Activated CD4-positive, alpha-beta T cell treated with anti-CD3 and anti-CD28 coated beads, Interleukin-2, amount 10 ng/mL, durations not matched to agents 24 days and 14 days (primary cell): ENCODE measurements around the gene ASH1L. TPM values are rescaled to one million over a fixed set of nuclear protein-coding genes. Genes with fewer than 3 reads are reported as not detected.
"Not testable (repeated sequence)": the region's sequence is repeated elsewhere in the genome, so short reads cannot be mapped to it uniquely, and the experiment has no call there.

Experiments used
- DNase-seq: peaks from one replicate; pipeline ENCODE4 v3.0.0; 2022
- H3K27ac Mint-ChIP-seq: one replicate; pipeline ENCODE4 v1.8.0; 2022; ENCODE audit warnings: mild to moderate bottlenecking, mixed read lengths
- H3K27me3 Mint-ChIP-seq: one replicate; pipeline ENCODE4 v1.8.0; 2022; ENCODE audit warnings: mixed read lengths
- H3K36me3 Mint-ChIP-seq: one replicate; pipeline ENCODE4 v1.8.0; 2022; ENCODE audit warnings: low read depth, mild to moderate bottlenecking, mixed read lengths
- H3K4me1 Mint-ChIP-seq: one replicate; pipeline ENCODE4 v1.8.0; 2021; ENCODE audit warnings: mixed read lengths
- H3K4me3 Mint-ChIP-seq: one replicate; pipeline ENCODE4 v1.8.0; 2022; ENCODE audit warnings: mild to moderate bottlenecking, moderate library complexity, mixed read lengths
- H3K9me3 Mint-ChIP-seq: one replicate; pipeline ENCODE4 v1.8.0; 2021; ENCODE audit warnings: mixed read lengths
- intact Hi-C: fragments of 100-400 bp; cut with micrococcal nuclease; formaldehyde crosslinking; loops from one replicate; pipeline ENCODE4 v1.15.1; 2023
- total RNA-seq: library from RNA; stranded (reverse); gene quantifications from 2 replicates; pipeline ENCODE4 v1.2.3, GENCODE V29; 2022

Gene ASH1L
- total RNA-seq, 1 donor from 2014 or later: 44.7 TPM

- intact Hi-C loops: no loop called here
- H3K36me3 Mint-ChIP-seq: peaks cover 39% of the 10 kb centered on the region
- no peaks in the 10 kb centered on the region for H3K4me1 Mint-ChIP-seq
- no peak for DNase-seq
- H3K27ac Mint-ChIP-seq: no peak overlapping the region
- H3K27me3 Mint-ChIP-seq: no peaks in the 10 kb centered on the region
- H3K4me3 Mint-ChIP-seq: no peak overlapping the region
- H3K9me3 Mint-ChIP-seq: no peaks in the 10 kb centered on the region
These were observed 227.6 kb downstream of the ASH1L start for GRCh38 chr1:155334962-155335361.

- DNase-seq: no peak
- no peak overlapping the region for H3K27ac Mint-ChIP-seq
- H3K9me3 Mint-ChIP-seq: no peaks in the 10 kb centered on the region
- H3K4me3 Mint-ChIP-seq: no peak overlapping the region
- peaks cover 12% of the 10 kb centered on the region for H3K4me1 Mint-ChIP-seq
- no peaks in the 10 kb centered on the region for H3K27me3 Mint-ChIP-seq
- intact Hi-C loops: loop anchor here (10.0 kb wide), 1 partner anchor 265 kb away; no protein-coding TSS in a partner anchor
- H3K36me3 Mint-ChIP-seq: peaks cover 27% of the 10 kb centered on the region
These were observed 232.5 kb downstream of the ASH1L start for GRCh38 chr1:155329980-155330598.

- H3K9me3 Mint-ChIP-seq, H3K4me3 Mint-ChIP-seq, H3K27me3 Mint-ChIP-seq, DNase-seq, H3K27ac Mint-ChIP-seq: not testable (repeated sequence)
- H3K4me1 Mint-ChIP-seq: peaks cover 14% of the 10 kb centered on the region
- intact Hi-C loops: loop anchor here (10.0 kb wide), 1 partner anchor 266 kb away; no protein-coding TSS in a partner anchor
- peaks cover 21% of the 10 kb centered on the region for H3K36me3 Mint-ChIP-seq
These were observed 233.7 kb downstream of the ASH1L start for GRCh38 chr1:155328856-155329255.

GRCh38 chr1:155327981-155328380 lies 234.6 kb downstream of the ASH1L start:
- Mint-ChIP-seq H3K27ac (peak overlapping the region; percentile 49), H3K4me1 (peaks cover 14% of the 10 kb centered on the region), H3K4me3 (no peak overlapping the region), H3K27me3 (no peaks in the 10 kb centered on the region), H3K9me3 (no peaks in the 10 kb centered on the region), H3K36me3 (peaks cover 19% of the 10 kb centered on the region)
- intact Hi-C loops: loop anchor here (10.0 kb wide), 1 partner anchor 267 kb away; no protein-coding TSS in a partner anchor
- DNase-seq: no peak

GRCh38 chr1:155326631-155327037 lies 236.0 kb downstream of the ASH1L start:
- intact Hi-C loops: loop anchor here (10.0 kb wide), 1 partner anchor 268 kb away; no protein-coding TSS in a partner anchor
- DNase-seq: no peak
- Mint-ChIP-seq H3K4me1 (peaks cover 21% of the 10 kb centered on the region), H3K36me3 (peaks cover 22% of the 10 kb centered on the region), H3K27me3 (no peaks in the 10 kb centered on the region), H3K27ac (no peak overlapping the region), H3K4me3 (no peak overlapping the region), H3K9me3 (no peaks in the 10 kb centered on the region)

- no peak for DNase-seq
- Mint-ChIP-seq H3K4me3 (peak overlapping the region; percentile 91), H3K9me3 (no peaks in the 10 kb centered on the region), H3K4me1 (peaks cover 24% of the 10 kb centered on the region), H3K36me3 (peaks cover 18% of the 10 kb centered on the region), H3K27me3 (no peaks in the 10 kb centered on the region), H3K27ac (peak overlapping the region; percentile 38)
- intact Hi-C loops: loop anchor here (10.0 kb wide), 1 partner anchor 269 kb away; no protein-coding TSS in a partner anchor
These were observed 236.5 kb downstream of the ASH1L start for GRCh38 chr1:155326020-155326526.

- Mint-ChIP-seq H3K36me3 (peaks cover 15% of the 10 kb centered on the region), H3K27ac (no peak overlapping the region), H3K27me3 (no peaks in the 10 kb centered on the region), H3K4me3 (peak overlapping the region; percentile 91), H3K9me3 (no peaks in the 10 kb centered on the region), H3K4me1 (peaks cover 28% of the 10 kb centered on the region)
- intact Hi-C loops: loop anchor here (10.0 kb wide), 1 partner anchor 269 kb away; no protein-coding TSS in a partner anchor
- DNase-seq: no peak
These were observed 237.1 kb downstream of the ASH1L start for GRCh38 chr1:155325603-155325893.

GRCh38 chr1:155324717-155325602 lies 237.6 kb downstream of the ASH1L start:
- H3K4me3 Mint-ChIP-seq: peak overlapping the region; percentile 91
- no peak for DNase-seq
- no peaks in the 10 kb centered on the region for H3K9me3 Mint-ChIP-seq
- peaks cover 12% of the 10 kb centered on the region for H3K36me3 Mint-ChIP-seq
- no peak overlapping the region for H3K27ac Mint-ChIP-seq
- H3K27me3 Mint-ChIP-seq: no peaks in the 10 kb centered on the region
- intact Hi-C loops: loop anchor here (1.0 to 10.0 kb wide), 6 partner anchors 118 to 422 kb away; partner anchors contain the start of genes CKS1B, KRTCAP2, MSTO1 and MTX1
- peaks cover 34% of the 10 kb centered on the region for H3K4me1 Mint-ChIP-seq

GRCh38 chr1:155324037-155324716 lies 238.4 kb downstream of the ASH1L start:
- peak overlapping the region; percentile 91 for H3K4me3 Mint-ChIP-seq
- H3K9me3 Mint-ChIP-seq: no peaks in the 10 kb centered on the region
- intact Hi-C loops: loop anchor here (1.0 to 10.0 kb wide), 6 partner anchors 117 to 423 kb away; partner anchors contain the start of genes CKS1B, KRTCAP2, MSTO1 and MTX1
- DNase-seq: peak; percentile 98
- peak overlapping the region; percentile 86 for H3K27ac Mint-ChIP-seq
- peaks cover 16% of the 10 kb centered on the region for H3K36me3 Mint-ChIP-seq
- no peaks in the 10 kb centered on the region for H3K27me3 Mint-ChIP-seq
- peaks cover 36% of the 10 kb centered on the region for H3K4me1 Mint-ChIP-seq

GRCh38 chr1:155323729-155324036 lies 238.9 kb downstream of the ASH1L start:
- Mint-ChIP-seq H3K4me3 (peak overlapping the region; percentile 91), H3K27me3 (no peaks in the 10 kb centered on the region), H3K4me1 (peaks cover 36% of the 10 kb centered on the region), H3K36me3 (peaks cover 21% of the 10 kb centered on the region), H3K27ac (peak overlapping the region; percentile 86), H3K9me3 (no peaks in the 10 kb centered on the region)
- intact Hi-C loops: loop anchor here (1.0 to 10.0 kb wide), 11 partner anchors 15 to 424 kb away; partner anchors contain the start of genes CKS1B, ENTREP3, FDPS and HCN3
- DNase-seq: peak; percentile 96

GRCh38 chr1:155322953-155323728 lies 239.5 kb downstream of the ASH1L start:
- intact Hi-C loops: loop anchor here (1.0 to 10.0 kb wide), 10 partner anchors 15 to 424 kb away; partner anchors contain the start of genes CKS1B, ENTREP3, FDPS and HCN3
- Mint-ChIP-seq H3K27ac (peak overlapping the region; percentile 58), H3K36me3 (peaks cover 26% of the 10 kb centered on the region), H3K9me3 (no peaks in the 10 kb centered on the region), H3K27me3 (no peaks in the 10 kb centered on the region), H3K4me3 (peak overlapping the region; percentile 91), H3K4me1 (peaks cover 36% of the 10 kb centered on the region)
- DNase-seq: peak; percentile 97

- peak overlapping the region; percentile 91 for H3K4me3 Mint-ChIP-seq
- H3K36me3 Mint-ChIP-seq: peaks cover 29% of the 10 kb centered on the region
- intact Hi-C loops: loop anchor here (5.0 to 10.0 kb wide), 5 partner anchors 115 to 425 kb away; partner anchors contain the start of genes CKS1B, KRTCAP2, MTX1 and SHC1
- no peaks in the 10 kb centered on the region for H3K27me3 Mint-ChIP-seq
- H3K27ac Mint-ChIP-seq: peak overlapping the region; percentile 15
- DNase-seq: peak; percentile 75
- peaks cover 35% of the 10 kb centered on the region for H3K4me1 Mint-ChIP-seq
- no peaks in the 10 kb centered on the region for H3K9me3 Mint-ChIP-seq
These were observed 240.0 kb downstream of the ASH1L start for GRCh38 chr1:155322571-155322952.
